OCI-LY3 (cell line): ENCODE measurements around the gene CD151.

Source experiments
- H2AFZ ChIP-seq: fragments of 200-600, 300-600 bp; shearing (Covaris generic); 2 replicates; pipeline ENCODE4 v1.6.0; 2014; ENCODE audit warnings: antibody characterized with exemption, low read depth, low read length
- H3K27ac ChIP-seq: fragments of 200-600, 300-600 bp; sonication (generic); 2 replicates; pipeline ENCODE4 v1.5.1; 2014; ENCODE audit warnings: mild to moderate bottlenecking, low read length, moderate library complexity, mixed read lengths
- H3K27me3 ChIP-seq: fragments of 200-600, 300-600 bp; sonication (generic); 2 replicates; pipeline ENCODE4 v1.6.1; 2014; ENCODE audit warnings: low read depth, low read length, mixed read lengths
- H3K36me3 ChIP-seq: fragments of 200-600, 300-600 bp; sonication (generic); replicated peaks from 2 replicates; pipeline ENCODE3; 2014; ENCODE audit warnings: low read depth, low read length, mixed read lengths
- H3K4me1 ChIP-seq: fragments of 300-600, 200-600 bp; sonication (generic); 2 replicates; pipeline ENCODE4 v1.6.1; 2014; ENCODE audit warnings: low read length, mixed read lengths
- H3K4me2 ChIP-seq: fragments of 200-600, 300-600 bp; sonication (generic); 2 replicates; pipeline ENCODE4 v1.6.1; 2014; ENCODE audit warnings: low read length, mixed read lengths
- H3K4me3 ChIP-seq: fragments of 300-600, 200-600 bp; sonication (generic); 2 replicates; pipeline ENCODE4 v1.5.1; 2014; ENCODE audit warnings: antibody characterized with exemption, mild to moderate bottlenecking, low read length, moderate library complexity
- H3K79me2 ChIP-seq: fragments of 300-600, 200-600 bp; shearing (Covaris generic); 2 replicates; pipeline ENCODE4 v1.6.1; 2014; ENCODE audit warnings: mild to moderate bottlenecking, low read length, mixed read lengths
- H3K9ac ChIP-seq: fragments of 300-600, 200-600 bp; shearing (Covaris generic); 2 replicates; pipeline ENCODE4 v1.6.0; 2014; ENCODE audit warnings: mild to moderate bottlenecking, low read length, moderate library complexity
- H3K9me3 ChIP-seq: fragments of 200-600, 300-600 bp; shearing (Covaris generic); 2 replicates; pipeline ENCODE4 v1.6.1; 2014; ENCODE audit warnings: low read length, mixed read lengths; ENCODE audit not compliant: insufficient read depth
- H4K20me1 ChIP-seq: fragments of 200-600, 300-600 bp; sonication (generic); 2 replicates; pipeline ENCODE4 v1.6.1; 2016; ENCODE audit warnings: low read length, mixed read lengths; ENCODE audit not compliant: insufficient read depth
- CTCF ChIP-seq: fragments of 200-600, 300-600 bp; sonication (generic); IDR thresholded peaks from 2 replicates; pipeline ENCODE4 v1.5.1; 2014; ENCODE audit warnings: antibody characterized with exemption, low read length, low read depth
- EZH2phosphoT487 ChIP-seq: fragments of 200-600 bp; shearing (Covaris generic); IDR thresholded peaks from 2 replicates; pipeline ENCODE4 v1.6.1; 2018; ENCODE audit warnings: antibody characterized with exemption, mixed run types, low read depth

Gene CD151

GRCh38 chr11:813456-814096 is 19.2 kb upstream of the CD151 start:
- Histone ChIP-seq H4K20me1 (peaks cover 26% of the 10 kb centered on the region), H3K9ac (no peak overlapping the region), H3K27ac (no peak overlapping the region), H3K79me2 (peaks cover 43% of the 10 kb centered on the region), H3K9me3 (no peaks in the 10 kb centered on the region), H3K4me3 (no peak overlapping the region), H3K4me1 (peaks cover 15% of the 10 kb centered on the region), H3K36me3 (peaks cover 39% of the 10 kb centered on the region), H3K27me3 (no peaks in the 10 kb centered on the region), H3K4me2 (no peak overlapping the region), H2AFZ (no peak overlapping the region)
- no peak for TF ChIP-seq CTCF
- TF ChIP-seq EZH2phosphoT487, result no peak

GRCh38 chr11:815675-816432 is 16.9 kb upstream of the CD151 start:
- no peak overlapping the region for H3K27ac ChIP-seq
- peaks cover 31% of the 10 kb centered on the region for H3K79me2 ChIP-seq
- H3K4me3 ChIP-seq, result no peak overlapping the region
- H3K4me2 ChIP-seq, result no peak overlapping the region
- H3K36me3 ChIP-seq, result peaks cover 31% of the 10 kb centered on the region
- H3K9ac ChIP-seq, result no peak overlapping the region
- no peaks in the 10 kb centered on the region for H3K27me3 ChIP-seq
- H4K20me1 ChIP-seq, result peaks cover 30% of the 10 kb centered on the region
- peaks cover 21% of the 10 kb centered on the region for H3K4me1 ChIP-seq
- TF ChIP-seq EZH2phosphoT487 (no peak), CTCF (no peak)
- H2AFZ ChIP-seq, result no peak overlapping the region
- no peaks in the 10 kb centered on the region for H3K9me3 ChIP-seq

- H3K27me3 ChIP-seq, result no peaks in the 10 kb centered on the region
- TF ChIP-seq CTCF (no peak), EZH2phosphoT487 (no peak)
- no peaks in the 10 kb centered on the region for H3K9me3 ChIP-seq
- H3K4me3 ChIP-seq, result no peak overlapping the region
- no peak overlapping the region for H2AFZ ChIP-seq
- H3K36me3 ChIP-seq, result peaks cover 27% of the 10 kb centered on the region
- no peak overlapping the region for H3K27ac ChIP-seq
- H3K4me2 ChIP-seq, result no peak overlapping the region
- peaks cover 30% of the 10 kb centered on the region for H4K20me1 ChIP-seq
- H3K9ac ChIP-seq, result no peak overlapping the region
- peaks cover 28% of the 10 kb centered on the region for H3K79me2 ChIP-seq
- peaks cover 18% of the 10 kb centered on the region for H3K4me1 ChIP-seq
Observed at GRCh38 chr11:816433-816779, 16.3 kb upstream of the CD151 start.

GRCh38 chr11:818396-819128 is 14.2 kb upstream of the CD151 start, which contains the start of gene PNPLA2:
Gene PNPLA2, plus strand, starts transcription at chr11:818914. Its CDS starts 805 bp downstream, at chr11:819719.
- TF ChIP-seq CTCF (no peak), EZH2phosphoT487 (no peak)
- H3K9ac ChIP-seq, result peak within 1 kb of the TSS; percentile 86
- no peaks in the 10 kb centered on the region for H3K9me3 ChIP-seq
- H3K36me3 ChIP-seq, result peaks cover 6% of the 10 kb centered on the region
- peak within 1 kb of the TSS; percentile 99 for H3K4me2 ChIP-seq
- peaks cover 11% of the 10 kb centered on the region; the same call in 1 of the 2 replicates for H3K79me2 ChIP-seq
- H2AFZ ChIP-seq, result no peak within 1 kb of the TSS
- H3K4me3 ChIP-seq, result peak within 1 kb of the TSS; percentile 86
- H3K27ac ChIP-seq, result peak within 1 kb of the TSS; percentile 52
- H3K27me3 ChIP-seq, result no peaks in the 10 kb centered on the region
- peaks cover 19% of the 10 kb centered on the region for H4K20me1 ChIP-seq
- peaks cover 11% of the 10 kb centered on the region for H3K4me1 ChIP-seq
